ENCODE results near the gene TEX52. TPM values are rescaled to one million over a fixed set of nuclear protein-coding genes. Genes with fewer than 3 reads are reported as not detected.

TEX52 gene
- total RNA-seq, 1 donor from 2014 or later: not detected

DNA sequence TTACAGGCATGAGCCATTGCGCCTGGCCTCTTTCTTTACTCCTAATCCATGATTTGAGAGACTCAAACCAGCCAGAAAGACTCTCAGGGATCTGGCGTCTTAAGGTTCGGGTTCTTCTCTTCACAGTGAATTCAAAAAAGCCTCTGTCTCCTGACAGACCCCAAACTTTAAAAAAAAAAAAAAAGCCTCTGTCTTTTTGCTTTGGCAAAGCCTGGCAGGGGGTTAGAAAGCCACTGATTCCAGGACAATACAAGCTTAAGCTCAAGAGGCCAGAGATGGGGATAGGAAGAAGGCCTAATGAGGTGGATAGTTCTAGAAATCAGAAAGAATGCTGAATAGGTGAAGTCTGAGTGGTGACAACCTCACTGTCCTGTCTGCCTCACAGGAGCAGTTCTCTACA is 30.8 kb downstream of the TEX52 start:
- DNase-seq (ENCODE audit: low spot score): no peak
- Mint-ChIP-seq H3K4me1 (ENCODE audit: unreplicated experiment) (no peaks in the 10 kb centered on the region), H3K27me3 (ENCODE audit: unreplicated experiment) (peaks cover 3% of the 10 kb centered on the region), H3K9me3 (ENCODE audit: unreplicated experiment) (no peaks in the 10 kb centered on the region), H3K36me3 (ENCODE audit: low read depth, unreplicated experiment) (peaks cover 41% of the 10 kb centered on the region), H3K27ac (ENCODE audit: unreplicated experiment) (no peak overlapping the region), H3K4me3 (ENCODE audit: unreplicated experiment) (no peak overlapping the region)
- TF ChIP-seq, protein P1, sequence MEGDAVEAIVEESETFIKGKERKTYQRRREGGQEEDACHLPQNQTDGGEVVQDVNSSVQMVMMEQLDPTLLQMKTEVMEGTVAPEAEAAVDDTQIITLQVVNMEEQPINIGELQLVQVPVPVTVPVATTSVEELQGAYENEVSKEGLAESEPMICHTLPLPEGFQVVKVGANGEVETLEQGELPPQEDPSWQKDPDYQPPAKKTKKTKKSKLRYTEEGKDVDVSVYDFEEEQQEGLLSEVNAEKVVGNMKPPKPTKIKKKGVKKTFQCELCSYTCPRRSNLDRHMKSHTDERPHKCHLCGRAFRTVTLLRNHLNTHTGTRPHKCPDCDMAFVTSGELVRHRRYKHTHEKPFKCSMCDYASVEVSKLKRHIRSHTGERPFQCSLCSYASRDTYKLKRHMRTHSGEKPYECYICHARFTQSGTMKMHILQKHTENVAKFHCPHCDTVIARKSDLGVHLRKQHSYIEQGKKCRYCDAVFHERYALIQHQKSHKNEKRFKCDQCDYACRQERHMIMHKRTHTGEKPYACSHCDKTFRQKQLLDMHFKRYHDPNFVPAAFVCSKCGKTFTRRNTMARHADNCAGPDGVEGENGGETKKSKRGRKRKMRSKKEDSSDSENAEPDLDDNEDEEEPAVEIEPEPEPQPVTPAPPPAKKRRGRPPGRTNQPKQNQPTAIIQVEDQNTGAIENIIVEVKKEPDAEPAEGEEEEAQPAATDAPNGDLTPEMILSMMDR (IDR thresholded peaks at IDR 0.05; ENCODE audit: unreplicated experiment): no peak

DNA sequence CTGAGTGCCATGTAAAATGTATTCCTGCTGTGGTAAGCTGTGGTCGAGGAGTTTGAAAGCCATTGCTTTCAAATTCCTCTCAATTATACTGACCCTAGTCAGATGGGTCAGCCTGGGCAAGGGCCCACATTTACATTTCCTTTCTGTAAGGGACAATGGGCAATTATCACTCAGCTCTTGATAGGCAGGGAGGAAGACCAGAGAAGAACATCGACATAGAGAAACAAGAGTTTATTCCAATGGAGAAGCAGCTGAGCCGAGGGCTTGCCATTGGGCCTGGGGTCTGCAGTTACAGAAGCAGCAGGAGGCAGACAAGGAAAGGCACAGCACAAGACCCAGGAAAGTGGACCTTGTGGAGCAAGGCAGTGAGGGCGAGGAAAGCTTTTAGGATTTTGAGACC is 31.7 kb downstream of the TEX52 start:
- peaks cover 3% of the 10 kb centered on the region for H3K27me3 Mint-ChIP-seq (ENCODE audit: unreplicated experiment)
- no peak for DNase-seq (ENCODE audit: low spot score)
- H3K4me1 Mint-ChIP-seq (ENCODE audit: unreplicated experiment): no peaks in the 10 kb centered on the region
- TF ChIP-seq, protein P1 (IDR thresholded peaks at IDR 0.05; ENCODE audit: unreplicated experiment): no peak
- no peak overlapping the region for H3K27ac Mint-ChIP-seq (ENCODE audit: unreplicated experiment)
- no peak overlapping the region for H3K4me3 Mint-ChIP-seq (ENCODE audit: unreplicated experiment)
- no peaks in the 10 kb centered on the region for H3K9me3 Mint-ChIP-seq (ENCODE audit: unreplicated experiment)
- peaks cover 40% of the 10 kb centered on the region for H3K36me3 Mint-ChIP-seq (ENCODE audit: low read depth, unreplicated experiment)

DNA sequence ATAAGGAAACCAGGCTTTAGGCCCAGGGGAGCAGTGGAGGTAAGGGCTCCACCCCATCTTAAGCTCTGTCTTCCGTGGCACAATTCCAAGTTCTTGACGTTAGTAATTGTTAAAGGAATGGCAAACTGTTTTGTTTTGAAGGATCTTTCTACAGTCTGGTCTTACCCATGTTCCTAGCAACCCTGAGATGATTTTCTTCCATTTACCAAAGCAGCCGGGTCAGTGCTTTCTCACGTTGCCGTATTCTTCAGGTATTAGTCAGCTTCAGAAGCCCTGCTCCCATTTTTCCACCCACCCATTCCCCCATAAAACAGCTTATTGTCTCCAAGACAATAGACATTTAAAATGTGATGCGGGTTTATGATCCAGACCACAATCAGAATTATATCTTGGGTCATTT is 32.3 kb downstream of the TEX52 start:
- H3K27ac Mint-ChIP-seq (ENCODE audit: unreplicated experiment): no peak overlapping the region

DNA sequence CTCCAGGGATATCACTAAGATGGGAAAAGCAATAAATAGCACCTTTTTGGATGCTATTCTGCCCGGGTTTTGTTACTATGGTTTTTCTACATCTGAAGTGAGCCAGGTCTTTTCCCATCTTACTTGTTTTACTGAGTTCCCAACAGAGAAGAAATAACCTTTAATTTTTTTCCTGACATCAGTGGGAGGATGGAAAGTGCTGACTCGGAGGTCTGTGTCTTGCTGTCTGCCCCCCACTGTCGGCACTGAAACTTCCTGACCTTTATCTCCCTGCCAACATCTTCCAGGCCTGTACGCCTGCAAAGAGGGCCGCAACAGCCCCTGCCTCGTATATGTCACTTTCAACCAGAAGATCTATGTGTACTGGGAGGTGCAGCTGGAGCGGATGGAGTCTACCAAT is 33.4 kb downstream of the TEX52 start:
- H3K4me1 Mint-ChIP-seq (ENCODE audit: unreplicated experiment): no peaks in the 10 kb centered on the region
- H3K36me3 Mint-ChIP-seq (ENCODE audit: low read depth, unreplicated experiment): peaks cover 44% of the 10 kb centered on the region
- no peak overlapping the region for H3K27ac Mint-ChIP-seq (ENCODE audit: unreplicated experiment)
- DNase-seq (ENCODE audit: low spot score): no peak
- H3K27me3 Mint-ChIP-seq (ENCODE audit: unreplicated experiment): peaks cover 3% of the 10 kb centered on the region
- H3K4me3 Mint-ChIP-seq (ENCODE audit: unreplicated experiment): no peak overlapping the region
- H3K9me3 Mint-ChIP-seq (ENCODE audit: unreplicated experiment): no peaks in the 10 kb centered on the region
- TF ChIP-seq, protein P1 (IDR thresholded peaks at IDR 0.05; ENCODE audit: unreplicated experiment): no peak

More for the DNA sequence above, 32.3 kb downstream of the TEX52 start:
- TF ChIP-seq, protein P1 (IDR thresholded peaks at IDR 0.05; ENCODE audit: unreplicated experiment): no peak
- H3K4me3 Mint-ChIP-seq (ENCODE audit: unreplicated experiment): no peak overlapping the region
- no peaks in the 10 kb centered on the region for H3K4me1 Mint-ChIP-seq (ENCODE audit: unreplicated experiment)
- peaks cover 42% of the 10 kb centered on the region for H3K36me3 Mint-ChIP-seq (ENCODE audit: low read depth, unreplicated experiment)
- no peaks in the 10 kb centered on the region for H3K9me3 Mint-ChIP-seq (ENCODE audit: unreplicated experiment)
- peaks cover 3% of the 10 kb centered on the region for H3K27me3 Mint-ChIP-seq (ENCODE audit: unreplicated experiment)
- DNase-seq (ENCODE audit: low spot score): no peak

DNA sequence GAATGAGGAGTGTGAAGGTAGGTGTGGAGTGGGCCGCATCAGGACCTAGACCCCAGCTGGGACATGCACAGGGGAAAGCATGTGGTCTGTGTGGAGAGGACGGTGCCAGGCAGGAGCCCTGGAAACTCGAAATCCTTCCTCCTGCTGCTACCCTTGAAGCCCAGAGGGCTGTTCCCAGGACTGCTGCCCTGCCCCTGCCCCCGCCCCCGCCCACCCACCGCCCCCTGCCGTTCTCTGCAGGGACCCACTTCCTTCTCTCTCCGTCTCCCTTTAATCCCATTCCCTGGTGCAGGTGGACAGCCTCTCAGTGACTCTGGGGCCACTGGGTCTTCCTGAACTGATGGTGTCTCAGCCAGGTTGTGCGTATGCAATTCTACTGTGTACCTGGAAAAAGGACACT is 36.4 kb downstream of the TEX52 start:
- Mint-ChIP-seq H3K4me1 (ENCODE audit: unreplicated experiment) (no peaks in the 10 kb centered on the region), H3K27me3 (ENCODE audit: unreplicated experiment) (peaks cover 6% of the 10 kb centered on the region), H3K9me3 (ENCODE audit: unreplicated experiment) (no peaks in the 10 kb centered on the region), H3K4me3 (ENCODE audit: unreplicated experiment) (no peak overlapping the region), H3K27ac (ENCODE audit: unreplicated experiment) (no peak overlapping the region), H3K36me3 (ENCODE audit: low read depth, unreplicated experiment) (peaks cover 43% of the 10 kb centered on the region)
- DNase-seq (ENCODE audit: low spot score): no peak
- TF ChIP-seq, protein P1 (IDR thresholded peaks at IDR 0.05; ENCODE audit: unreplicated experiment): no peak

Measured in endothelial cell (in vitro differentiated cells).